Smooth muscle cell of the brain vasculature (primary cell): ENCODE measurements around the gene KRI1.
"Not testable (repeated sequence)": the region's sequence is repeated elsewhere in the genome, so short reads cannot be mapped to it uniquely, and the experiment has no call there.

Source experiments
- DNase-seq: peaks from one replicate; pipeline ENCODE4 v3.0.0-alpha.2; 2012; ENCODE audit warnings: low read depth, low spot score

The KRI1 gene

GRCh38 chr19:10550336-10550735 is 15.5 kb downstream of the KRI1 start:
- no peak for DNase-seq

GRCh38 chr19:10549733-10550132 is 16.1 kb downstream of the KRI1 start:
- DNase-seq: no peak

- no peak for DNase-seq
Observed at GRCh38 chr19:10548746-10549276, 17.0 kb downstream of the KRI1 start.

- DNase-seq: no peak
Observed at GRCh38 chr19:10546817-10547216, 19.0 kb downstream of the KRI1 start.

- no peak for DNase-seq
Observed at GRCh38 chr19:10544753-10545251, 21.0 kb downstream of the KRI1 start.

- no peak for DNase-seq
Observed at GRCh38 chr19:10544242-10544752, 21.5 kb downstream of the KRI1 start.

- DNase-seq: no peak
Observed at GRCh38 chr19:10543420-10544241, 22.2 kb downstream of the KRI1 start, which contains the start of gene ATG4D. Gene ATG4D, plus strand, starts transcription at chr19:10543904. Its CDS starts 187 bp downstream, at chr19:10544091.

GRCh38 chr19:10543059-10543419 is 22.8 kb downstream of the KRI1 start:
- DNase-seq: no peak

- not testable (repeated sequence) for DNase-seq
Observed at GRCh38 chr19:10539016-10539415, 26.8 kb downstream of the KRI1 start.

GRCh38 chr19:10538204-10538983 is 27.4 kb downstream of the KRI1 start:
- no peak for DNase-seq

- DNase-seq: no peak
Observed at GRCh38 chr19:10537668-10538067, 28.1 kb downstream of the KRI1 start.

- DNase-seq: no peak
Observed at GRCh38 chr19:10535613-10536012, 30.2 kb downstream of the KRI1 start.

- DNase-seq: no peak
Observed at GRCh38 chr19:10533646-10534386, 32.0 kb downstream of the KRI1 start.

GRCh38 chr19:10532457-10532856 is 33.4 kb downstream of the KRI1 start:
- DNase-seq: no peak

- DNase-seq: not testable (repeated sequence)
Observed at GRCh38 chr19:10526887-10527286, 38.9 kb downstream of the KRI1 start.

- DNase-seq: no peak
Observed at GRCh38 chr19:10525636-10526035, 40.2 kb downstream of the KRI1 start.

- no peak for DNase-seq
Observed at GRCh38 chr19:10523135-10523636, 42.6 kb downstream of the KRI1 start.

GRCh38 chr19:10521461-10522171 is 44.2 kb downstream of the KRI1 start:
- no peak for DNase-seq

GRCh38 chr19:10520652-10521318 is 45.0 kb downstream of the KRI1 start:
- no peak for DNase-seq

- DNase-seq: no peak
Observed at GRCh38 chr19:10519421-10519820, 46.4 kb downstream of the KRI1 start.
